Ureter (tissue), 1 donor: ENCODE data around the gene ST3GAL3. TPM values are rescaled to one million over a fixed set of nuclear protein-coding genes. Genes with fewer than 3 reads are reported as not detected.
"Not testable (repeated sequence)": the region's sequence is repeated elsewhere in the genome, so short reads cannot be mapped to it uniquely, and the experiment has no call there.

Source experiments
- DNase-seq: peaks from one replicate; pipeline ENCODE4 v3.0.0-alpha.2; 2020; ENCODE audit warnings: low spot score
- total RNA-seq: library from RNA; stranded (reverse); gene quantifications from one replicate; pipeline ENCODE4 v1.2.4, GENCODE V29; 2023
- donor health status: DM: yes; HTN: yes; CAD: no.

The ST3GAL3 gene
- total RNA-seq, 1 donor from 2014 or later: 39.5 TPM

- no peak for DNase-seq
These were observed 112.0 kb downstream of the ST3GAL3 start for GRCh38 chr1:43819357-43819756.

GRCh38 chr1:43821471-43821870 lies 114.1 kb downstream of the ST3GAL3 start:
- DNase-seq: no peak

GRCh38 chr1:43822040-43822690 lies 114.8 kb downstream of the ST3GAL3 start:
- no peak for DNase-seq

- DNase-seq: no peak
These were observed 117.5 kb downstream of the ST3GAL3 start for GRCh38 chr1:43824795-43825194.

- DNase-seq: no peak
These were observed 121.2 kb downstream of the ST3GAL3 start for GRCh38 chr1:43828574-43828973.

- DNase-seq: no peak
These were observed 123.5 kb downstream of the ST3GAL3 start for GRCh38 chr1:43830802-43831201.

GRCh38 chr1:43831851-43832250 lies 124.5 kb downstream of the ST3GAL3 start:
- DNase-seq: no peak

GRCh38 chr1:43832255-43832654 lies 124.9 kb downstream of the ST3GAL3 start:
- DNase-seq: no peak

- no peak for DNase-seq
These were observed 125.7 kb downstream of the ST3GAL3 start for GRCh38 chr1:43832998-43833397.

GRCh38 chr1:43833902-43834279 lies 126.6 kb downstream of the ST3GAL3 start:
- not testable (repeated sequence) for DNase-seq

GRCh38 chr1:43834280-43835081 lies 127.1 kb downstream of the ST3GAL3 start:
- DNase-seq: no peak

GRCh38 chr1:43835082-43836021 lies 128.0 kb downstream of the ST3GAL3 start:
- DNase-seq: no peak

GRCh38 chr1:43836267-43836951 lies 129.1 kb downstream of the ST3GAL3 start:
- DNase-seq: peak; percentile 84

GRCh38 chr1:43839056-43839455 lies 131.7 kb downstream of the ST3GAL3 start:
- no peak for DNase-seq

GRCh38 chr1:43841321-43842174 lies 134.2 kb downstream of the ST3GAL3 start:
- no peak for DNase-seq

GRCh38 chr1:43842175-43842498 lies 134.8 kb downstream of the ST3GAL3 start:
- no peak for DNase-seq

GRCh38 chr1:43843684-43844083 lies 136.3 kb downstream of the ST3GAL3 start:
- no peak for DNase-seq

- DNase-seq: no peak
These were observed 136.8 kb downstream of the ST3GAL3 start for GRCh38 chr1:43844114-43844513.

GRCh38 chr1:43847290-43847689 lies 140.0 kb downstream of the ST3GAL3 start:
- DNase-seq: no peak

- no peak for DNase-seq
These were observed 140.5 kb downstream of the ST3GAL3 start for GRCh38 chr1:43847882-43848281.

- no peak for DNase-seq
These were observed 142.3 kb downstream of the ST3GAL3 start for GRCh38 chr1:43849670-43850069.
